DOHH2 (cell line): ENCODE results near the gene GOLGA6L10.

Source experiments
- EZH2phosphoT487 ChIP-seq: fragments of 200-600 bp; sonication (generic); IDR thresholded peaks from 2 replicates; pipeline ENCODE4 v1.6.1; 2017; ENCODE audit warnings: borderline replicate concordance, mild to moderate bottlenecking, antibody characterized with exemption, low read length, moderate library complexity, mixed read lengths
- TF ChIP-seq, protein P1 (sequence below): fragments of 200-600 bp; sonication (generic); IDR thresholded peaks from one replicate; pipeline ENCODE4 v1.5.1; 2014; ENCODE audit warnings: antibody characterized with exemption, mild to moderate bottlenecking, low read depth, low read length; ENCODE audit not compliant: poor library complexity, severe bottlenecking

DNA sequence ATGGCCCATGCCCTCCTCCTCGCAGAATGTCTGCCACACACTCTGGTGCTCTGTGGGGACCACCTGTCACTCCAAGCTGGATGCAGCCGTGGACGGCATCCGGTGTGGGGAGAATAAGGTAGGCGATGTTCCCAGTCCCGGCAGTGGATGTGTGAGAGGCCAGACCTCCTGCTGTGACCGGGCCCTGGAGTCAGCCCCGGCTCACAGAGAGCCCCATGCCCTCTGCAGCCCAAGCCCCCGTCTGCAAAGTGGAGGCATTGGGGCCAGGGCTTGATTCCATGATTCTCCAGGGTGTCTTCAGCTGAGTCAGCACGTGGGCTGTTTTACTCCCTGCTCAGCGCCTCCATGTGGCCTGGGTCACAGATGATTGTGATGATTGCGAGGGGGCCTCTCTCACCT, 32.2 kb downstream of the GOLGA6L10 start:
- TF ChIP-seq, protein P1, sequence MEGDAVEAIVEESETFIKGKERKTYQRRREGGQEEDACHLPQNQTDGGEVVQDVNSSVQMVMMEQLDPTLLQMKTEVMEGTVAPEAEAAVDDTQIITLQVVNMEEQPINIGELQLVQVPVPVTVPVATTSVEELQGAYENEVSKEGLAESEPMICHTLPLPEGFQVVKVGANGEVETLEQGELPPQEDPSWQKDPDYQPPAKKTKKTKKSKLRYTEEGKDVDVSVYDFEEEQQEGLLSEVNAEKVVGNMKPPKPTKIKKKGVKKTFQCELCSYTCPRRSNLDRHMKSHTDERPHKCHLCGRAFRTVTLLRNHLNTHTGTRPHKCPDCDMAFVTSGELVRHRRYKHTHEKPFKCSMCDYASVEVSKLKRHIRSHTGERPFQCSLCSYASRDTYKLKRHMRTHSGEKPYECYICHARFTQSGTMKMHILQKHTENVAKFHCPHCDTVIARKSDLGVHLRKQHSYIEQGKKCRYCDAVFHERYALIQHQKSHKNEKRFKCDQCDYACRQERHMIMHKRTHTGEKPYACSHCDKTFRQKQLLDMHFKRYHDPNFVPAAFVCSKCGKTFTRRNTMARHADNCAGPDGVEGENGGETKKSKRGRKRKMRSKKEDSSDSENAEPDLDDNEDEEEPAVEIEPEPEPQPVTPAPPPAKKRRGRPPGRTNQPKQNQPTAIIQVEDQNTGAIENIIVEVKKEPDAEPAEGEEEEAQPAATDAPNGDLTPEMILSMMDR: no peak
- no peak for TF ChIP-seq EZH2phosphoT487
